Coronary artery (tissue), 2 donors: ENCODE measurements around the gene FAM171A1.

Source experiments
- DNase-seq: peaks from one replicate; pipeline ENCODE4 v3.0.0-alpha.2; 2017; ENCODE audit warnings: low spot score
- H3K27ac ChIP-seq, 2 donors: fragments of 200-600 bp; sonication (generic); one replicate each; pipeline ENCODE4 v1.5.1; 2016 to 2019
- H3K4me3 ChIP-seq: fragments of 200-600 bp; sonication (generic); 2 replicates; pipeline ENCODE4 v1.5.1; 2016; ENCODE audit warnings: mild to moderate bottlenecking, moderate library complexity
- CTCF ChIP-seq: fragments of 200-600 bp; sonication (generic); IDR thresholded peaks from one replicate; pipeline ENCODE4 v1.5.1; 2019; ENCODE audit warnings: antibody characterized with exemption

The FAM171A1 gene

GRCh38 chr10:15197276-15197675 lies 173.8 kb downstream of the FAM171A1 start:
- H3K4me3 ChIP-seq = no peak overlapping the region
- no peak overlapping the region for H3K27ac ChIP-seq
- no peak for TF ChIP-seq CTCF
- DNase-seq = no peak

GRCh38 chr10:15196021-15196834 lies 174.9 kb downstream of the FAM171A1 start:
- Histone ChIP-seq H3K27ac (no peak overlapping the region), H3K4me3 (peak overlapping the region; percentile 41)
- no peak for TF ChIP-seq CTCF
- DNase-seq = no peak

DNA sequence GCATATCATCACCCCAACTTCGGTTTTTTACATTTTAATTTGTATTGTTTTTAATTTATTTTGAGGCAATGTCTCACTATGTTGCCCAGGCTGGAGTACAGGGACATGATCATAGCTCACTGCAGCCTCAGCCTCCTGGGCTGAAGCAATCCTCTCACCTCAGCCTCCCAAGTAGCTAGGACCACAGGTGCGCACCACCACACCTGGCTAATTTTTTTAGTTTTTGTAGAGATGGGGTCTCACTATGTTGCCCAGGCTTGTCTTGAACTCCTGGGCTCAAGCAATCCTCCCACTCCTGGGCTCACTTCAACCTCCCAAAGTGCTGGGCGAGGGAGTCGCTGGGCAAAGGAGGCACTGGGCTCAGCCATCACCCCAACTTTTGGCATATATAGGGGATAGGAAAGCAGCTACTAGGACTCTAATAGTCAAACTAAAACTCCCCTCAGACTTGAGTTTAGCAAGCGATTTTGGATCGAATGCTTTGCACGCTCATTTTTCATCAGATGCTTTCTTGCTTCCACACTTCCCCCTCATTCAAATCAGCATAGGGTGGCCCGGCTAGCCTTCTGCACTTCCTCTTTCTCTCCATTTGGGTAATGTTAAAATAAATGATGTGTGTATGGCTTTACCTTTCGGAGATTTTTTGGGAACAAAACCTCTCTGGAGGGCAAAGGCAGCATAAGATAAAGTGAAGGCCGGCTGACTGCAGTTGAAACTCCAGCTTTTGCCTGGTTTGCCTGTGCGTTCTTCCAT lies 181.8 kb downstream of the FAM171A1 start:
- Histone ChIP-seq H3K4me3 (no peak overlapping the region), H3K27ac (no peak overlapping the region)
- no peak for TF ChIP-seq CTCF
- peak; percentile 5 for DNase-seq

GRCh38 chr10:15188603-15189002 lies 182.5 kb downstream of the FAM171A1 start:
- no peak overlapping the region for H3K27ac ChIP-seq
- H3K4me3 ChIP-seq = no peak overlapping the region
- no peak for DNase-seq
- TF ChIP-seq CTCF = no peak

DNA sequence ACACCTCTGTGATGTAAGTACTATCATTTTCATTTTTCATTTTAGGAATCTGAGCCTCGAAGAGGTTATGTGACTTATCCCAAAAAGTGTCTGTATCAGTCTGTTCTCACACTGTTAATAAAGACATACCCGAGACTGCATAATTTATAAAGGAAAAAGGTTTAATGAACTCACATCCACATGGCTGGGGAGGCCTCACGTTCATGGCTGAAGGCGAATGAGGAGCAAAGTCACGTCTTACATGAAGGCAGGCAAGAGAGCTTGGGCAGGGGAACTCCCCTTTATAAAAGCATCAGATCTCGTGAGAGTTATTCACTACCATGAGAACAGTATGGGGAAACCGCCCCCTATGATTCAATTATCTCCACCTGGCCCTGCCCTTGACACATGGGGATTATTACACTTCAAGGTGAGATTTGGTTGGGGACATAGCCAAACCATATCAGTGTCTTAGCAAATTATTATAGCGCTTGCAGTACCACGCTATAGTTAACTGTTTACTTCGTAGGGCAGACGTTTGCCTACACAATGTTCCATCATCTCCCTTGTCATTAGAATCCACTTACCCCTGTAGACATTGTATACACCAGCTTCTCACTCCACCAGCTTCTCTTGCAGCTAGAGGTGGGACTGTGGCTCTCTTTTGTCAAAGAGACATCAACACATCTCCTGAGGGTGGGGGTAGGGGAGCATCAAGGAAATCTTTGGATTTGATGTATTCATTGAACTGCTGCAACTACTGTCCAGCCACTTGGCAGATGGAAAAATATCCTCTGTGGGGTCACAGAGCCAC lies 187.2 kb downstream of the FAM171A1 start:
- no peak for DNase-seq
- Histone ChIP-seq H3K27ac (no peak overlapping the region), H3K4me3 (no peak overlapping the region)
- TF ChIP-seq CTCF = no peak

- DNase-seq = no peak
- Histone ChIP-seq H3K27ac (no peak overlapping the region), H3K4me3 (no peak overlapping the region)
- TF ChIP-seq CTCF = no peak
These were observed 188.4 kb downstream of the FAM171A1 start for GRCh38 chr10:15182540-15183207.
